Body of pancreas (tissue), 4 donors: Measurements from ENCODE around the gene SEMA3D. TPM values are rescaled to one million over a fixed set of nuclear protein-coding genes. Genes with fewer than 3 reads are reported as not detected.
A peak's percentile ranks its signal among the peaks of the same experiment; 100 is the strongest.

ENCODE experiments used
- ATAC-seq: fragments of 150-250 bp; one replicate; pipeline ENCODE4 v1.9.1; 2016
- DNase-seq, 4 donors: peaks; one replicate each; pipeline ENCODE4 v3.0.0-alpha.2; 2019
- H3K27ac ChIP-seq, 4 donors: fragments of 200-600 bp; sonication (generic); 1 replicate in 3 of 4; 2 replicates in 1 of 4; pipeline versions ENCODE4 v1.5.1 to v1.6.1; 2016 to 2019; ENCODE audit warnings: mild to moderate bottlenecking in 1 of 4, mixed read lengths in 1 of 4, moderate library complexity in 1 of 4
- H3K27me3 ChIP-seq, 2 donors: fragments of 200-600 bp; sonication (generic); one replicate each; pipeline ENCODE4 v1.6.0; 2016; ENCODE audit warnings: mild to moderate bottlenecking in 1 of 2
- H3K36me3 ChIP-seq, 2 donors: fragments of 200-600 bp; sonication (generic); replicated peaks in 1 of 2; 2 replicates each; pipeline ENCODE4 v1.5.1; 2016; ENCODE audit warnings: low read depth in 2 of 2; ENCODE audit not compliant: insufficient read depth in 1 of 2
- H3K4me1 ChIP-seq: fragments of 200-600 bp; sonication (generic); one replicate; pipeline ENCODE4 v1.6.0; 2016
- H3K4me3 ChIP-seq, 2 donors: fragments of 200-600 bp; sonication (generic); 1 replicate in 1 of 2; 2 replicates in 1 of 2; pipeline ENCODE4 v1.5.1; 2016 to 2019
- H3K9me3 ChIP-seq, 3 donors: fragments of 200-600 bp; sonication (generic); 1 replicate in 2 of 3; 2 replicates in 1 of 3; pipeline ENCODE4 v1.5.1; 2016
- CTCF ChIP-seq, 7 experiments: fragments of 450-650 bp in 4 of 7; fragments of 200-600 bp in 3 of 7; sonication (generic) in 3 of 7; IDR thresholded peaks; one replicate each; pipeline ENCODE4 v1.5.1; 2016 to 2019; ENCODE audit warnings: antibody characterized with exemption in 7 of 7
- POLR2A ChIP-seq, 3 donors: fragments of 450-650 bp; IDR thresholded peaks; one replicate each; pipeline ENCODE4 v1.6.1; 2016; ENCODE audit warnings: antibody characterized with exemption in 3 of 3, mild to moderate bottlenecking in 2 of 3
- WGBS, 2 donors: methylation state at CpG; one replicate each; pipeline ENCODE4 v1.1.5; 2017; 5-methylcytosine and 5-hydroxymethylcytosine counted together
- intact Hi-C: fragments of 100-400 bp; cut with DNase I; formaldehyde crosslinking; loops from one replicate; pipeline ENCODE4 v1.15.1; 2023
- total RNA-seq, 2 donors: library from RNA; depleted of rRNA; stranded (reverse); fragments of >200 nt; gene quantifications; one replicate each; pipeline ENCODE4 v1.1.0, GENCODE V29; 2016

Gene SEMA3D
- total RNA-seq, 2 donors from 2014 or later = 0.66 to 1.3 TPM

DNA sequence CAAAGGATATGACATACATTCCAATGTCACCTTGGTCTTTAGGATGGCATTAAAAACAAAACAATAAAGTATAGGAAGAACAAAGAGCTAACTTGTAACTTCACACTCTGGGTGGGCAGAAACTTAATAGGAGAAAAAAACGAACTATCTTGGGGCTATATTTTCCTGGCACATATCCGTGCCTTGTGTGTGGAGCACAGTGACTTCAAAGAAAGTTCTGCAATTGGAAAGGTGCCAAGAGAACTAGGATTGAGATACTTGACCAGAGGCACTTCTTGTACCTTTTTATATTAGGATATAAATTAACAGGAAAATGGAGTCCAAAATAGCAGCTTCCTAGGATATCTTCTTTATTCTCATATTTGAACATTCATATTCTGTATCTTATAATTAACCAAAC is 148.4 kb downstream of the SEMA3D start:
- Histone ChIP-seq H3K9me3 (no peaks in the 10 kb centered on the region), H3K27ac (no peak overlapping the region), H3K36me3 (no peaks in the 10 kb centered on the region), H3K4me1 (peaks cover 4% of the 10 kb centered on the region), H3K4me3 (no peak overlapping the region), H3K27me3 (peaks cover 0 to 8% of the 10 kb centered on the region in 2 donors)
- intact Hi-C loops = no loop called here
- 26% methylated on average over 2 of the region's 2 CpGs for WGBS, 2 donors
- no peak for ATAC-seq
- TF ChIP-seq CTCF (IDR thresholded peaks at IDR 0.05) (no peak), POLR2A (IDR thresholded peaks at IDR 0.05) (no peak)
- no peak for DNase-seq

DNA sequence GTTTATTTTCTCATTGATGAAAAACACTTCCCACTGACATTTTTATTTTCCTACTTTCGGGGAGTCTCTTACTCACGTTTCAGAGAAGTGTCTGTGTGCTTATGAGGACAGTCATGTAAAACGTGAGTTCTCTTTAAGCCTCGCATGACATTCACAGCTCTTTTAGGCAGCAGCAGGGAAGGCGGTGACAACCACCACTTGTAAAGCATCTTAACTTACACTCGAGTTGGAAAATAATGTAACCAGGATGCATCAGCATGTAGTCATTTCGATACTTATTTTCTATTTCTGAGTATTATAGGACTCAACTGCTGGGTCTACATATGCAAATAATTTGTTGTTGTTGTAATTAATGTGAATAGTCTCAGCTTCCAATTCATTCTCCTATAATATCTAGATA is 153.6 kb downstream of the SEMA3D start:
- no peak for DNase-seq
- Histone ChIP-seq H3K27ac (no peak overlapping the region), H3K9me3 (no peaks in the 10 kb centered on the region), H3K27me3 (no peaks in the 10 kb centered on the region), H3K4me1 (no peaks in the 10 kb centered on the region), H3K36me3 (no peaks in the 10 kb centered on the region), H3K4me3 (no peak overlapping the region)
- intact Hi-C loops = no loop called here
- no peak for TF ChIP-seq CTCF (IDR thresholded peaks at IDR 0.05)
- no peak for ATAC-seq
- WGBS, 2 donors = 77 to 82% methylated on average over 7 of the region's 7 CpGs

GRCh38 chr7:85031475-85031874 is 155.4 kb downstream of the SEMA3D start:
- H3K4me3 ChIP-seq = no peak overlapping the region
- no peaks in the 10 kb centered on the region for H3K9me3 ChIP-seq
- no peaks in the 10 kb centered on the region for H3K36me3 ChIP-seq
- H3K4me1 ChIP-seq = no peaks in the 10 kb centered on the region
- TF ChIP-seq POLR2A (IDR thresholded peaks at IDR 0.05) (no peak), CTCF (IDR thresholded peaks at IDR 0.05) (no peak)
- intact Hi-C loops = no loop called here
- no peak for ATAC-seq
- DNase-seq = no peak
- H3K27ac ChIP-seq = no peak overlapping the region
- WGBS, 2 donors = 15 to 19% methylated on average over 3 of the region's 3 CpGs
- H3K27me3 ChIP-seq = no peaks in the 10 kb centered on the region

GRCh38 chr7:85030893-85031292 is 156.0 kb downstream of the SEMA3D start:
- Histone ChIP-seq H3K36me3 (no peaks in the 10 kb centered on the region), H3K27ac (no peak overlapping the region), H3K27me3 (no peaks in the 10 kb centered on the region), H3K4me3 (no peak overlapping the region), H3K9me3 (no peaks in the 10 kb centered on the region), H3K4me1 (peaks cover under 1% of the 10 kb centered on the region)
- TF ChIP-seq POLR2A (IDR thresholded peaks at IDR 0.05) = no peak
- peak in 6 of 7 experiments; percentile 20 to 46 (median 36) for TF ChIP-seq CTCF (IDR thresholded peaks at IDR 0.05)
- peak; percentile 9 for ATAC-seq
- intact Hi-C loops = no loop called here
- no peak for DNase-seq

- Histone ChIP-seq H3K27me3 (no peaks in the 10 kb centered on the region), H3K4me1 (peaks cover 11% of the 10 kb centered on the region), H3K9me3 (no peaks in the 10 kb centered on the region), H3K27ac (no peak overlapping the region), H3K4me3 (no peak overlapping the region), H3K36me3 (no peaks in the 10 kb centered on the region)
- 19 to 27% methylated on average over 3 of the region's 3 CpGs for WGBS, 2 donors
- intact Hi-C loops = no loop called here
- DNase-seq = peak; percentile 60 to 85 (median 74)
- no peak for TF ChIP-seq CTCF (IDR thresholded peaks at IDR 0.05)
- TF ChIP-seq POLR2A (IDR thresholded peaks at IDR 0.05) = no peak
- peak; percentile 77 for ATAC-seq
Observed at GRCh38 chr7:85025312-85025756, 161.5 kb downstream of the SEMA3D start.
